GM19035 (cell line): ENCODE results near the gene ACVR1B.

Source experiments
- ATAC-seq: cut with Tn5 transposase; IDR thresholded peaks from one replicate; pipeline ENCODE4 v1.9.1; 2021; ENCODE audit not compliant: unreplicated experiment

Gene ACVR1B

DNA sequence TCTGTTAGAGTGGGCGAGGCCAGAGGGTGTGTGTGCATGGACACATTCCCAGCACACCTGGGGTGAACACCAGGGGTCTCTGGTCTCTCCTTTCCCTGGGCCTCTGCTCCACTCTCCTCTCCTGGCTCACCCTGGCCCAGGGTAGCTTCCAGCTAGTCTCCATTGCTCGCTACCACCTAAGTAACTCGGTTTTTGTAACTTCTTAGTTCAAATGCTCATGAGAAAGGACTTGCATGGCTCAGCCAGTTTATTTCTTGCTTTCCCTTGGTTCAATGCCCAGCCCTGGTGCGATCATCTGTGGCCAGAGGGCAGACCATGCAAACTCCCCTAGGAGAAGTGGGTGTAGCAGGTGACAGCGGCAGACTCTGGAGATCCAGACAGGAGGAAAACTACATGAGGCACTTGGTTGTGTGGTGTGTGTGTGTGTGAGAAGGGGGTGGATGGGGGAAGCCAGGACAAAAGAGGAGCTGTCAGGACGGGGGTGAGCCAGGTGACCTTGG lies 8.9 kb upstream of the ACVR1B start:
- ATAC-seq, result no peak

DNA sequence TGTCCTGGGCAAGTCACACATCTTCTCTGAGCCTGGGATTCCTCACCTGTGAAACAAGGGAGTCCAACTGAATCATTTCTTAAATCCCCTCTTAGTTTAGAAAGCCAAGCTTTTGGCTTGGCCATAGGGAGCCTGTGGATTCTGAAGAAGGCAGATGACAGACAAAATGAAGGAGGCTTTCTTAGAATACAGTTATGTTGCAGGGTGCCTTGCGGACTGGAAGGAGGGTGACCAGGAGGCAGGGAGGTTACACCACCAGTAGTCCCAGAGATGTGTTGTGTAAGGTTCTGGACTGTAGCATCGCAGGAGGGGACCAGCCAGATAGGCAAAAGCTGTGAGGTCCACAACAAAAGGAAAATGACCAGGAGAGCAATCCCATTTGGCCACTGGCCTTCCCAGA lies 8.2 kb upstream of the ACVR1B start:
- ATAC-seq, result no peak

DNA sequence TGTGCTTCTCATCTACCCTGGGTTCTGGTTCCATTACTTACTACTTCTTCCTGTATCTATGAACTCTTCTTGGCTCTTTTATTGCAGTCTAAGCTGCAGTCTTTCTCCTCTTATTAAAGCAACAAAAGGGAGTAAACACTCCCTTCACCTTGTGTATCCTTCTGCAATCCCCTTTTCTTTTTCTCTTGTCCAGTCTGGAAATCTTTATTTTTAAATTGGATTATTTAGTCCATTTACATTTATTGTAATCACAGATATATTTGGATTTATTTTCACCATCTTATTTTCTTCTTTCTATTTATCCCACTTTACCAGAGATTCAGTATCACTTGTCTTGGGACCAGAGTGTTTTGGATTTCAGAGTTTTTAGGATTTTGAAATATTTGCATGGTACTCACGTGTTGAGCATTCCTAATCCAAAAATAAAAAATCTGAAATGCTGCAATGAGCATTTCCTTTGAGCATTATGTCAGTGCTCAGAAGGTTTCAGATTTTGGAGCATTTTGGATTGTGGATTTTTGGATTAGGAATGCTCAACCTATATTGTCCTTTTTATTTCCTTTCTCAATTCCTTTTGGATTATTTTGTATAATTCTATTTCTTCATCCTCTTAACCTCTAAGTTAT lies 6.8 kb upstream of the ACVR1B start:
- no peak for ATAC-seq

DNA sequence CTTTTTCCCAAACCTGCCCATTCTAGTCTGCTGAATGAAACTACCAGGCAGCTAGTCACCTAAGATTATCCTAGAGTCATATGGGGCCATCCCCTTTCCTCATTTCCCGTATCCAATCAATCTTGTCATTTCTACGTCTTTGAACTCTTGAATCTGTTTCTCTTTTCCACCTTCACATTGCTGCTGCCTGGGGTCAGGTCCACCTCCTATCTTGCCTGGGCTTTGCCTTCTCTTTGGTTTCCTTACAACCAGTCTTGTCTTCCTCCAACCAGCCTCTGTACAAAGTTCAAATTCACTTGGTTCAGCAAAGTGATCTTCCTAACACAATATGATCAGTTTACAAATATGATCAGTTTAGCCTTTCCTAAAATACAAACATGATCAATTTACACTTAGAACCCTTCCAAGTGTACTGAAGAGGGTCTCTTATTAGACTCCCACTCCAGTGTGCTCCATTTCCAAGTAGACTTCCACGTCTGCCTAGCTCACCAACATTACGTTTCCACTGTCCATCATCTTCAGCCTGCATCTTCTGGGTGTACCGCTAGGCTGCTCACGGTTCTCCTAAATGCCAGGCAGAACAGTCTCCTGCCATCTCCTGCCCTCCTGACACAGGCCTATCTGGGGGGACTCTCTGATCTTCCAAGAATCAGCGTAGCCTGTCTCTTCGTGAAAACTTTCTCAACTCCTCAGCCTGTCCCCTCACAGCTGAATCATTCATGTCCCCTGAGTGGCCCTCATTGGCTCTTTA lies 4.1 kb upstream of the ACVR1B start:
- no peak for ATAC-seq

DNA sequence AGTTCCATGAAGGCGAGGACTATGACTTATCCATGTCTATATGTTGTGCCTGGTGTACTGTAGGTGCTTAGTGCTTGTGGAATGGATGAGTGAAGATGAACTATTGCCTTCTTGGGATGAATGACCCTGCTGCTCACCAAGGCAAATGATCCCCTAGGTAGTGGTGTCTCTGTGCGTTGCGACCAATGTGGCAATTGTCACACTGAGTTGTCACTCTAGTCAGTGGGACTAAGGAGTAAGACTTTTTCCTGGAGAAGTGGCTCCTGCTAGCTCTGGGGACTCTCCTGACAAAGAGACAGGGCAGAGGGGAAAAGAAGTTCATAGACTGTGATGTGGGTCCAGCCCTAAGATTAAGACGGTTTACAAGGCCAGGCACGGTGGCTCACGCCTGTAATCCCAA lies 3.4 kb upstream of the ACVR1B start:
- ATAC-seq, result no peak

DNA sequence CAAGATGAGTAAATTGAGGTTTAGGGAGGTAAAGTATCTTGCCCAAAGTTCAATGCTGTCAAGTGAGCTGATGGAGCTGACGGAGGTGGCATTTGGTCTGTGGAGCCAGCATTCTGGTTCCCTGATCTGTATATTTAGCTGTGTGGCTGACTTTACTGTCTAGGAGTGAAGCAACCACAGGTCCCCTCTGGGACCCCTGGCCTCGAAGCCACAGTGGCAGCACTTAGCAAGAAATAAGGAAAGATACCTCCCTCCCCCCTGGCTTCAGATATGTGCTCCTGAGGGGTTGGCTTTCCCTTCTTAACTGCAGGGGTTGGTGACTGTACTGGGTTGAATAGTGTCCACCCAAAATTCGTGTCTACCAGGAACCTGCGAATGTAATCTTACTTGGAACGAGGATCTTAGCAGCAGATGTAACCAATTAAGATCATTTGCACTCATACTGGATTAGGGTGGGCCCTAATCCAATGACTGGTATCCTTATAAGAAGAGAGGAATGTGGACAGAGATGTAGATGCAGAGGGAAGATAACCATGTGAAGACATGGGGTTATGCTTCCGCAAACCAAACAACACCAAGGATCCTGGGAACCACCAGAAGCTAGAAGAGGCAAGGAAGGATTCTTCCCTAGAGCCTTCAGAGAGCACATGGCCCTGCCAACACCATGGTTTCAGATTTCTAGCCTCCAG lies 2.0 kb upstream of the ACVR1B start:
- ATAC-seq, result no peak

DNA sequence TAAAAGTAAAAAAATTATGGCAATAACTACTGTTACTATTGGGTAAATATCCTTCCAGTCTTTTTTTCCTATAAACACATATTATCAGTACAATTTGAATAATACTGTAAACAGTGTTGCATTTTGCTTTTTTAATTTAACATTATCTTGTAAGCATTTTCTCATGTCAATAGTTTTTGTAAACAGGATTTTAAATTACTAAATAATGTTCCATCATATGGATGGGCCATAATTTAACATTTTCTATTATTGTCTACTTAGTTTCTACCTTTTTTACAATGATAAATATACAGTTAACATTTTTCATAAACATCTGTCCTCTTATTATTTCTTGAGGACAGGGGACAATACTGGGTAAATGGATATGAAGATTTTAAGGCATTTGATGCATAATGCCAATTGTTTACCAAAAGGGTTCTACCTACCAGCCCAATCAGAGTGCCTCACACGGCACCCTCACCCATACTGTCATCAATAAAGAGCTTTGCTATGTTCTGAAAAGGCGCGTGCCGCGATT lies 759 bp upstream of the ACVR1B start:
- ATAC-seq, result peak; percentile 7

DNA sequence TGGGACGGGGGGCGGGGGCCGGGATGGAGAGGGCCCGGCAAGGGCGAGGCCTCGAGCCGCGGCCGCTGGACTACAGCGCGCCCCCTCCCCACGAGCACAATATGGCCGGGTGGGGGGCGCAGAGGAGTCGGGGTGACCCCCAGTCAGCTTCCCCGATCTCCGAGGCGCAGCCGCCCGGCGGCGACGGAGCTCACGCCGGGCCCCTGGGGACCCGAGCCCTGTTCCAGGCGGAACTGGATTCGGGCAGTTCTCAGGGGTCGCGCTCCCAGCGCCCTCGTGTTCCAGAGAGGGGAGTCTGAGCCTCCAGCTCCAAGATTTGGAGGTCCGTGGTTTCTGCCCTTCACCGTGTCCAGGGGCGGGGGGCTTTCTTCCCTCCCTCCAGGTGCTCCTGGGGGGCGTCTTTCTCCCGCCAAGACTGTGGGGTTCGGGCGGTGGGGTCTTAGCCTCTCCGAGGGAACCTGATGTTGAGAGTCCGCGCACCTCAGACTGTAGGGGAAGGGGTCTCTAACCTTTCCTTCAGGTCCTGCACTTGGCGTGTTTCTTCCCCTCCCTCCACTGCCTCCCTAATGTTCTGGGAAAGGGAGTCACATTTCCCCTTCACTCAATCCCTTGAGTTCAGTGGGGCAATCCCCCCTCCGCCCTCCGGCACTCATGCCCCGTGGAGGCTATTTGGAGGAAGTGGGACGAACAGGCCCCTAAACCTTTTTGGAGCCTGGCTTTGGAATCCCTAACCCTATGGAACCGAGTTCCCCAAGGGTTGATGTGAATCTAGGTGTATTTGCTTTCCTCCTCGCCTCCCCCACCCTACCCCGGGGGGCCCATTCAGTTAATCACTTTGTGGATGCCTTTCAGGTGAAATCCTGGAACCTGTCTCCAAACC lies 584 bp downstream of the ACVR1B start:
- ATAC-seq, result no peak

DNA sequence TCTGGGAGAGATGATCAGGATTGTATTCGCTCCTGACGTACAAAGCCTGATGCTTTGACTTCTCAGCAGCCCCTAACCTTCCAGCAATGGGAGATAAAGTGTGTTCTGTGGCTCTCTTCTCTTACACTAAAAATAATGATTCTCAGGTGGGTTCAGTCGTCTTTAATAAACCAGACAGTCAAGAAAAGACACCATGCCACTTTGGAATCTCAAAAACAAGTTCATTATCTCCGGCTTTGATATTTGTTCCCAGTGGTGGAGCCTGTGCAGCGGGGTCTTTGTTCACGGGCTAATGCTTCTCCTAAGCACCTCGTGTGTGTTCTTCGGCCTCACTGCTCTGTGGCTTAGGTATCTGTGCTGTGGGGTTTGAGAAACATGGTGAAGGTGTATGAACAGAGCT lies 1.6 kb downstream of the ACVR1B start:
- no peak for ATAC-seq

DNA sequence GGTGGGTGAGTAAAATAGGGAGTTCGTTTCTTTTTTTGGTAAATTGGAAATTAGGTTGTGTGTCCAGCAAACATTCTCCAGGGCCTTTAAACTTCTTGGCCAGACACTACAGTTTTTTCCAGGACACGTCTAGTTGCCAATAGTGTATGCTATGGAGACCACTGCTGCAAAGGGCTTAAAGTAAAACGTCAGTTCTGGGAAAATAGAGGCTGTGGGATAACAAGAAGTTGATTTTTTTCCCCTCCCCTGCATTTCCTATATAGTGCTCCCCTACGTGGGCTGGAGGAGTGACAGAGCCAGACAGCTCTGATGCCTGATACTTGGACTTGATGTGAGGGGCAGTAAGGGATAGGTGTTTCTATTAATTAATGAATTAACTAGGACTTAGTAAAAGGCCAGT lies 2.4 kb downstream of the ACVR1B start:
- no peak for ATAC-seq

DNA sequence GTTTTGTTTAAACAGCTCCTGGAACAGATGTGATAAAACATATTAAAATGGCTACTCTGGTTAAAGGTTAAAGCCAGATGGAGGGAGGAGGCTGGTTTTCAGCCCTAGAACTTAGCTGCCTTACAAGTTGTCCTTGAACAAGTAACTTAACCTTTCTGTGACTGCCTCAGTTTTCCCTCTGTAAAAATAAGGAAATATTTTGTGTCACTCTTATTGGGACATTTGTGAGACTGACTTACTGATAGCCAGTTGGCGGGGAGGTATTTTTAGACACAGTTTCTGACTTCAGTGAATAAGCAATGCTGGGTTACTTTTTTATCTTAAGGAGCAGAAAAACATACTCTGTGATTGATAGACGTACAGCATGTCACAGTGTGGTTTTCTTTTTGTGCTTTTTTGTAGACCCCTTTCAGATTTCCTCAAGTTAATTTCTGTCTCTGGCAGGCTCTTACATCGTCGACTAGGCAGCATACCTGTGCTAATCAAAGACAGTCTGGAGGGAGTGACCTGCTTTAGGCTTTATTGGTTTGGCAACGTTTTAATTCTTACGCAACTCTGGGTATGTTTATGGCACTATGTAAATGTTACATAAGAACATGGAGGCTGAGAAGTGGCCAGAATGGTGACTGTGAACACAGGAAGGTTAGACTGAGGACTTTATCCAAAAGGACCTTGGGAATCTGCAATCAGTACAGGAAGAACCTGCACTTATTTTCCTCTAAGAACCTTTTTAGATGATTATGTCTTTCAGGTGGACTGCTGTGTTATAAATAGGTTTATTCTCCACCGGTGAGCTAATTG lies 3.3 kb downstream of the ACVR1B start:
- no peak for ATAC-seq

DNA sequence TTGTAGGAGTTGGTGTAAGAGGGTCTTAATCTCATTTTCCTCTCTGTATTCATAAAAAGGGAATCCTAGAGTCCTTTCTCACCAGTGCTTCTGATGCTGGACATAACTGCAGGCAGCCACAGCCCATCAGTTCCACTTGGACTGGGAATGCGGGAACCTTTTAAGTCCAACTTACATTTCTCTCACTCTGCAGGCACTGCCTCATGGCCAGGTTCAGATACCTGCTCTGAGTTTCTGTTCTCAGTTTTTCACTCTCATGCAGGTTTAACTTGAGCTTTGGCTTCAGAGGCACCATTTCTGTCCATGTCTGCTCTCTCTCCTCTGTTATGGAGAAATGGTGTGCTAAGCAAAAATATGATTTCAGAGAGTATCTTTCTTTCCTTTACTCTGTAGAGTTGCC lies 4.2 kb downstream of the ACVR1B start:
- no peak for ATAC-seq

DNA sequence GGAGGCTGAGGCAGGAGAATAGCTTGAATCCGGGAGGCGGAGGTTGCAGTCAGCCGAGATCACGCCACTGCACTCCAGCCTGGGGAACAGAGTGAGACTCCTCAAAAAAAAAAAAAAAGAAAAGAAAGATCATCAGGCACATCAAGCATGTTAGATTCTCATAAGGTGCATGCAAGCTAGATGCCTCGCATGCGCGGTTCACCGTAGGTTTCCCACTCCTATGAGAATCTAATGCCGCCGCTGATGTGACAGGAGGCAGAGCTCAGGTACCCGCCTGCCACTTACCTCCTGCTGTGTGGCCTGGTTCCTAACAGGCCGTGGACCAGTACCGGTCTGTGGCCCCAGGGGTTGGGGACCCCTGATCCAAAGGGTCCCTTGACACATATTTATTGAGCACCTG lies 7.0 kb downstream of the ACVR1B start:
- no peak for ATAC-seq

DNA sequence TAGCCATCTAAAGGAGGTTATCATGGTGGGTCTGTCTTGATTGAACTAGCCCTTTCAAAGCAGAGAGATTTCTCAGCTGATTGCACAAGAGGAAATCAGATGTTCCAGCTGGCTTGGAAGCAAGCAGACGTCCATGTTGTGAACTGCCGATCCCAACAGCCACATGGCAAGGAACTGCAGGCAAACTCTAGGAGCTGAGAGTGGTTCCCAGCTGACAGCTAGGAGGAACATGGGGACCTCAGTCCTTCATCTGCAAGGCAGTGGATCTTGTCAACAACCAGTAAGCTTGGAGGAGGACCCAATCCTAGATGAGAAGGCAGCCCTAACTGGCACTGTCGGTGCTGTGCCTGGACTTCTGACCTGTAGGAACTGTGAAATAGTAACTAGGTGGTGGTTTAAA lies 7.7 kb downstream of the ACVR1B start:
- ATAC-seq, result no peak

DNA sequence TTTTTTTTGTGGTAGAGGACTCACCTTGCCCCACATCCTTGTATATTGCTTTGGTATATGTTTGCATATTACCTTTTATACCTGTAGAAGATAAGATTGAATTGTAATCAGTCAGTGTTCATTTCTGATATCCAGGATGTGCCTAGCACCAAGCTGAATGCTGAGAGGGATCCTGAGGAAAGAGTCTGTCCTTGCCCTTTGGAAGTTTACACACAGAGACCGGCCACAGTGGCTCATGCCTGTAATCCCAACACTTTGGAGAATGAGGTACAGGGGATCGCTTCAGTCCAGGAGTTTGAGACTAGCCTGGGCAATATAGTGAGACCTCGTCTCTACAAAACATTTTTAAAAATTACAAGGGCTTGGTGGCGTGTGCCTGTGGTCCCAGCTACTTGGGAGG lies 8.4 kb downstream of the ACVR1B start:
- no peak for ATAC-seq

DNA sequence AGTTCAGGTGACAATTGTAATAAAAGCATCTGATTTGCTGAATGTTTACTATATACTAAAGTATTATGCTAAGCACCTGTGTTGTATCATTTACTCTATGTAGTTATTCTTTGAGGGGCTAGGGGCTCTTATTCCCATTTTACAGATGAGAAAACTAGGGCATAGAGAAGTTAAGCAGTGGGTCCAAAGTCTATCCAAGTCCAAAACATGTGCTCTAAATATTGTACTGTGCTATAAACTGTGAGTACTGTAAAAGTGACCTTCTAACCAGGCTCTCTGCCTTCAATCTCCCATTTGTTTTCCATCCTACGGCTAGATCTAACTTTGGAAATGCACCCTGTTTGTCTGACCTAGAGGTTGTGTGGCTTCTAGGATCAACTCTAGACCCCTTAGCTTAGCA lies 9.0 kb downstream of the ACVR1B start:
- no peak for ATAC-seq

DNA sequence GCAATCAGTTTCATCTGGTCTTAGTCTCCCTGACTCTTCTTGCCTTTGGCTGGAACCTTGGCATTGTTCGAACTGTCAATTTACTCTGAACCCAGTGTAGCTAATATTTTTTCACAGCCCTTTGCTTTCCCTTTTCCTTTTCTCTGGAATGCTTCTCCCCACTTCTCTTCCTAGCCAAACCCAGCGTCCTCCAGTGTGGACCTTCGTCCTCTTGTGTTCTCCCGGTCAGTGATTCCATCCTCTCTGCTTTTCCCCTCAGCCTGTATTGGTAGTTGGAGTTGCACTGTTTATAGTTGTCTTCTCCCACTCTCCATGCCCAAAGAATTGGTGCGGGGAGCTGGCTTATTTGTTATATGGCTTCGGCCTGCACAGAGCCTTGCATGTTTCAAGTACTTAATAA lies 9.4 kb downstream of the ACVR1B start:
- ATAC-seq, result no peak

DNA sequence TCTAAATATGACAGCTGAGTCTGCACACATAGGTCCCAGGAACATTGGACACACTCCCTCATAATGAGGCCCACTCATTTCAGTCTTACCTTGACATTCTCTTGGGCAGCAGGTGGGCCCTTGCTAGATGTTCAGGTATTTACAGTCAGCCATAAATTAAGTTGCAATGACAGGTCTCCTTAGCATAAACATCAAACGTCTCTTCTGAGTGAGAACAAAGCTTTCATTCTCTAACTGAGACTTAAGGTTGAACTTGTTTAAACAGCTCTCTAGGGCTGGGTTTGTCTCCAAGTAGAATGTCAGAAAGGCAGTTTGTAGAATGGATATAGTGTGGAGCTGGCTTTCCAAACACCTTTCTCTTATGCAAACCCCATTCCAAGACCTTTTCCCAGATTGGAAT lies 10.3 kb downstream of the ACVR1B start:
- no peak for ATAC-seq

DNA sequence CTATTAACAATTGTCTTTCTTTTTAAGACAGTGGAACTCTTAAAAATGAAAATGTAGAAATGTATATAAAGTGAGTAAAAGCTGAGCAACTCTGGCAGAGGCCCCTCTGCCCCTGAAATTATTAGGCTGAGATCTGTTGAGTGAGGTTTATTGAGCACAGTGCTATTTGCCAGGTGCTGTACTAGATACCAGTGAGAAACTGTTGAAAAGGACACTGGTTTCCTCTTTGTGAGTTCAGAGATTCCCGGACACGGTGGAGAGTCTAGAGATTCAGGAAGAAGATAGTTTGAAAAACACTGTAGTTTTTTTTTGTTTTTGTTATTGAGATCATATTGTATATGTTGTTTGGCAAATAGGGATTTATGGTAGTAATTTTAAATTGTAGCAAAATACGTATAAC lies 11.2 kb downstream of the ACVR1B start:
- ATAC-seq, result no peak

DNA sequence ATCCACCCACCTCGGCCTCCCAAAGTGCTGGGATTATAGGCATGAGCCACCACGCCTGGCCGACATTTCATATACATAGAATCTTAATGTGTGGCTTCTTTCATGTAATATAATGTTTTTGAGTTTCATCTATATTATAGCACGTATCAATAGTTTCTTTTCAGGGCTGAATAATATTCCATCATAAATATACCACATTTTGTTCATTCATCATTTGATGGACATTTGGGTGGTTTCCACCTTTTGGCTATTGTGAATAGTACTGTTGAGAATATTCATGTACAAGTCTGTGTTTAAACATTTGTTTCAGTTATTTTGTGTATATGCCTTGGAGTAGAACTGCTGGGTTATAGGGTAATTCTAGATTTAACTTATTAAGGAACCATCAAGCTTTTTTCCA lies 12.0 kb downstream of the ACVR1B start:
- no peak for ATAC-seq
